Pons (tissue), 1 donor: ENCODE data around the gene MEG3.

Experiments used
- DNase-seq: peaks from one replicate; pipeline ENCODE4 v3.0.0-alpha.2; 2016; ENCODE audit warnings: low spot score

Gene MEG3

DNA sequence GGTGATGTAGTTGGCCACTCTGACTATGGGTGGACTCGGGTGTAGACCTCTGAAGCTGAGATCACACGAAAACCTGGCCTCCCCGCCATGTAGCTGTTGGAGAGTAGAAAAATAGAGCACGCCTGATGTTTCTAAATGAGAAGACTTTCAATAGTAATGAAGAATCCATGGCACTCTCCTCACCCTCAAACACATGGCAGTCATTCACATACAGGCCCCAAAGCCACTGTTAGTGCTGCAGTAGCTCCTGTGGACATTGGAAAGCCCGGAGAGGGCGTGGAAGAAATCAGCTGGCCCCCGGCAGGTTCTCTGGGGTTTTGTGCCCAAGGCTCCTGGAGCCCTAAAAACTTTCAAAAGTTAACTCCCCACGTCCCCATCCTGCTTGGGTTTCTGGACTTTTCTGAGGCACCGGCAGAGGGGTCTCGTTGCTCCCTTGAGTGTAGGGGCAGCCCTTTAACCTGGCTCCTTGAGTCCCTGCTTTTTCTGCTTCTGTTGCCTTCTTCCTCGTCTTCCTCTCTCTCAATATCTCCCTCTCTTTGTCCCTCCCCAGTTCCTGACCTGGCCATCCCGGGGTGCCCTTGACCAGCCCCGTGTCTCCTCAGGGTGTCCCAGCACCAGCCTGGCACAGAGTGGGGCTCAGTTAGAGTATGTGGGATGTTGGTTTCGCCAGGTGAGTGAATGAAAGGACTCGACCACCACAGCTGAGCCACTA, 8.3 kb downstream of the MEG3 start:
- DNase-seq = no peak

DNA sequence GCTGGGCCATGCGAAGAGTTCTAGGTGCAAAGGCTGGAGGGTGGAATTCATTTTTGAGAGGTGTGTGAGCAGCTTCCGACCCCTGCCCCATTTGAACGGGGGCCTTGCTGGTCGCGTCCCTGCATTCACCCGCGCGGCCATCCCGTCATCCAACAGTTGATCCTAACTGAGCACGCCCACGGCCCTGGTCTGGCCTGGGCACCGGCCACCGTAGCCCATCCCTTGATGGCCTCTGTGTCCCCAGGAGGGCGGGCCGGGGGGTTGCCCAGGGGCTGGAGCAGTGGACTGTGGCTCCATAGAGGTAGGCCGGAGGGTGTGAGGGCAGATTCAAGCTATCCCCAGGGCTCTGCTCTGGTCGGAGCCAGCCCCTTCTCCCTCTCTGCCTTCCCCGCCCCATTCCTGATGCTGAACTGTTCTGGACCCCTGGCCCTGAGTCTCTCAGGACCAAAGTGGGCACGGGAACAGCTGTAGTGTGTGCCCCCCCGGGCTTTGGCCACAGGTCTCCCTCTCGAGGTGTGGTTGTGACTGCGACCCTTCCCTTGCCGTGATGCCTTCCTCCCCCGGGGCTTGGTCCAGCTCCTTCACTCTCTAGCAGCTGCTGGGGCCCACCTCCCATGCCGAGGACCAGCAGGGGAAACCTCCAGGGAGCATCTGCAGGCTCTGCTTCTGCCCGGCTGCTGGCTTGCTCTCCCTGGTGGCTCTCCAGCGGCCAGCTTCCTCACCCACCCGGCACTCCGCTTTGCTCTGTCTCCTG, 9.1 kb downstream of the MEG3 start:
- no peak for DNase-seq

DNA sequence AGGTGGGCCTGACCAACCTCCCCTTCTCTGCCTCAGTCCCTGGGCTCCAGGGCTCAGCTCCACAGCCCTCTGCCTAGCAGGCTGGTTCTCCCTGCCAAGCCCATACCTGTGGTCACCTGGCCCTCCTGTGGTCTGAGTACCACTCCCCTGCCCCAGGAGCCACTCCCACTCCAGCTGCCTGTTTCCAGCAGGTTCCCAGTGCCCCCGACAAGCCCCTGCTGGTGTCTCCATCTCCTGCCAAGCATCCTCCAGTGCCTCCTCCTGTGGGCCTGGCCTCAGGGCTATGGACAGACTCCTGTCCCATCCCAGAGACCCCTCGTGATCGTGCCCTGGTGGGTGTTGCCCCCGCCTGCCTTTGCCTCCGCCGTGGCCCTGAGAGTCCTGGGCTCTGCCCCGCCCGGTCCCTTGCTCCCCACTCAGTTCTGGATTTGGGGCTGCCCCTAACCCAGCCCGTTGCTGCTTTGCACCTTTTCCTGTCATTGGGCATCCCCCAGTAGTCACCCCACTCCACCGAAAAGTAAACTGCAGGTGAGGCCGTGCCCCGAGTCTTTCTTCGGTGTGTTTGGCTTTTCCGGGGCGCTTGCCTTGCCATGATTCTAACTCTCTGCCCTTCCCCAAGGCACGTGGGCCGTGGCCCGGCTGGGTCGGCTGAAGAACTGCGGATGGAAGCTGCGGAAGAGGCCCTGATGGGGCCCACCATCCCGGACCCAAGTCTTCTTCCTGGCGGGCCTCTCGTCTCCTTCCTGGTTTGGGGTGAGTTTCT, 9.8 kb downstream of the MEG3 start:
- DNase-seq = no peak

DNA sequence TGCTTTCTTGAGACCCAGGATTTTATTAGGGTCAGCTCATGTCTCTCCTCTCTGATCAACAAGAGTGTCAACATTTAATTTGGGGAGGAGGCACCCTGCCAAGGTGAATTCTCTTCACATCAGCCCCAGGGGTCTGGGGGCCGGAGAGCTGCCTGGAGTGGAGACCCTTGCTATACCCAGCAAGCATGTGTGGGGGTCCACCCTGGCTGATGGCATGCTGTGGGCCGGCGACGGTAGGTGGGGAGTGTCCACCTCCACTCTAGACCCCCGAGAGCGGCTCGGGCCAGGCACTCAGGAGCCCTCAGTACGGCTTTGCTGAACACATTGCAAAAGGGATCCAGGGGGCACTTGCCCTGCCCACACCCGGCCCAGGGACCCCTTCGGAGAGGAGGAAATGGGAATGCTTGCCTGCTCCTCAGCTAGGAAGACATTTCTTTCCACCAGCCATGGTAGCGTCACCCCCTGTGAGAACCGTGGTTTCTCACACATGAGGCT, 10.4 kb downstream of the MEG3 start:
- no peak for DNase-seq

DNA sequence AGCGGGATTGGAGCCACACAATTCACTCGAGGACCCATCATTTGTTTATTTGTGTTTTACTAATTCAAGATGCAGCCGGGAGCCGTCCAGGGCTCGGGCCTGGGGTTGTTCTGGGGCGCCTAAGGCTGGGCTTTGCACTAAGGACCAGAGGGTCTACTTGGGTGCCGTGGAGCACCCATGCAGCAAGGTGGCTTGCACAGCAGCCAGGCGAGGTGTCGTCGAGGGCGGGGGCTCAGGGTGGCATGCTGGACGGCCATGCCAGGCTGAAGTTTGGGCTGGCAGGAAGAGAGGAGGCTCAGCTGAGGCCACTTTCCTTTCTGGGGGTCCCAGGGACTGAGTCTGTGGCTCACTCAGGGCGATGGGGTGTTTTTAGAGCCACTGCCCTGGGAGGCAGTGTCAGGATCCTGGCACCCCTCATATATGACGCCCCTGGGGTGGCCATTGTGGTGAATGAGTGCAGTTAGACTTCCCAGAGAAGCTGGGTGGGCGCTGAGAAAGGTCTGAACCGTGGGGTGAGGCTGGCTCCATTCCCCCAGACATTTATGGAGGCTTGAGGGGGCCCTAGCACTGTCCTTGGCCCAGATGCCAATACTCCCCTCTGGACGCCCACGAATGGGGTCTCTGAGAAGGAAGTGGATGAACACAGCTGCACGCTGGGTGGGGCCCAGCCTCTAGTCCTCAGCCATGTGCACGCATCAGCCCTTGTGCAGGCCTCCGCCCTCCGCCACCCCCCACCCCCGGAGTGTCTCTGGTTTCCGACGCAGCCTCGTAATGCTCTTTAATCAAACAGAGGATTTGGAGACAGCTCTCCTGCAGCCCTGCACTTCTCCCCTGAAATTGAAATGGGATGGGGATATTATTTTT, 11.3 kb downstream of the MEG3 start:
- no peak for DNase-seq

DNA sequence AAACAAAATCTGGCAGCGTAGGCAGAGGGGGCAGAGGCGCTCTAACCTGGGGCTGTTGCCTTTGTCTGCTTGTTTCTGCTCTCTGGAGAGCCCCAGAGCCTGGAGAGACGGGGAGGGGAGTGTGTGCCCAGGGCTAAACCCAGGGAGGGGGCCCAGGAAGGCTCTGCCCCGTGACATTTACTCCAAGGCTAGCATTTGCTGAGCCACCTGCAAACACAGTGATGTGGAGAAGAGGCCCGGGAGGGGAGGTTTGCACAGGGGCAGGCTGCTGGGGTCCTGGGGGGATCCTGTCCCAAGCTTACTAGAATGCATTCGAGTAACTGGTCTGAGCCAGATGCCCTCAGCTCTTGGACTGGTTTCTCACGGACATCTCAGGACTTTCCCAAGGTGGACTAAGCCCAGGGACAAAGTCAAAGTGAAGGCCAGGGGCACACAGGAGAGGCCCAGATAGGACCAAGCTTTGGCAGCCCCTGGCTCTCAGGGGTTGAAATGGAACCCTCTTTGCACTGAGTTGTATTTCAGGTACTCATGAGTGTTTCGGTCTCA, 12.0 kb downstream of the MEG3 start:
- DNase-seq = no peak

DNA sequence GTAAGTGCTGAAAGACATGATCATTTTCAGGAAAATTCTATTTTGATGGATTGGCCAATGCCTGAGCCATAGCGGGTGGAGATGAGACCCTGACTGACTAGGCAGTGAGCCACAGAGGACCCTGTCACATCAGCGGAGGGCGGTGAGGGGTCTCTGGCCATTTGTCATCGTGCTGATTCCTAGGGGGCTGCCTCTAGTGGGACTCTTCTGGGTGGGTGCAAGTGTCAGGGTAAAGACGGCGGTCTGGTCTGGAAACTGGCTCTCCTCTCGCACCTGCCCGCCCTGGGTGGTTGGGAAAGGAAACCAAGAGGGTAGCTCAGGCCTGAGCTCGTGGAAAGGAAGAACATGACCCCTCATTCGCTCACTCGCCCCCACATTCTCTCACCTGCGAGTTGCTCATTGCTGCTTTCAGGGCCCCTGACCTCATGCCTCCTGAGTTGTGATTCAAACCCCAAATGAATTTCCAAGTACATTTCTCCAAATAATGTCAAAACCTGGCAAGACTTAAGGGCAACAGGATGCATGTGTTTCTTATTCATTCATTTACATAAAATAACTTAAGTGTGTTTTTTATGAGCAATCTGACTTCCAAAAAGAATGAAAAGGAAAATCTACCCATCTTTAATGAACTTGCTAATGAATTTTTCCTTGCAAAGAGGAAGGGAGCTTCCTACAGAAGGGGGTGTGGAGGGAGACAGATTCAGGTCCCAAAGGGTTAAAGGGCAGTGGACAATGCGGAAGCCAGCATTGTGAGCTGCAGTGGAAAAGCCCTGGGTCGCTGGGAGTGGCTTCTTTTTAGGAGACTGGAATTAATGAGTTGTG, 12.8 kb downstream of the MEG3 start:
- no peak for DNase-seq

DNA sequence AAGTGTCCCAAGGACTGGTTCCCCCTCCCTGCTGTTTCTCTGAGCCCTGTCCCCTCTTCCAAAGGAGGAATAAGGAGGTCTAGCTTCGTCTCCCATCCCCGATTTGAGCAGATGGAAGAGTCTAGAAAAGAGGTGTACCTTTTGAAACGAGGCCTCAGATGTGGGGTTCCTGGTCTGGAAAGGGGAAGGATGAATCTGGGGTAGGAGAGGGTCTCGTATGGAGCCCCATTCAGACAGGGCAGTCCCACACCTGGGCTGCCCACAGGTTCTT, 13.3 kb downstream of the MEG3 start:
- no peak for DNase-seq

DNA sequence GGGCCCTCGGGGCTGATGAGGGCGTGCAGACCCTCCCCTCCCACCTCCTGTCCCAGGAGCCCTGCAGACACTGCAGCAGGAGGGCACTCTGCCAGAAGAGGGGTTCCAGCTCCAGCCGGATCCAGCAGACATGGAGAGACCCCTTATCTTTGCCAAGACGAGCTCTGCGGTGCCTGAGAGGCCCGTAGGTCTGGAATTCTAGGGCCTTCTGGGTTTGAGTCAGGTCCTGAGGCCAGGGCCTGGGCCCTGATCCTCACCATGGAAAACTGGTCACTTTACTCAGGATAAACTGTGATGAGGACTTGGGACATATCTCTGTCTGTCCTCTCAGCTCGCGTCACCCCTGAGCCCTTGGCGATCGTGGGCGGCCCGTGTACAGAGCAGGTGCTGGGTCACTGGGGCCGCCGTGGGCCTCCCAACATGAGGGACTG, 13.8 kb downstream of the MEG3 start:
- no peak for DNase-seq

DNA sequence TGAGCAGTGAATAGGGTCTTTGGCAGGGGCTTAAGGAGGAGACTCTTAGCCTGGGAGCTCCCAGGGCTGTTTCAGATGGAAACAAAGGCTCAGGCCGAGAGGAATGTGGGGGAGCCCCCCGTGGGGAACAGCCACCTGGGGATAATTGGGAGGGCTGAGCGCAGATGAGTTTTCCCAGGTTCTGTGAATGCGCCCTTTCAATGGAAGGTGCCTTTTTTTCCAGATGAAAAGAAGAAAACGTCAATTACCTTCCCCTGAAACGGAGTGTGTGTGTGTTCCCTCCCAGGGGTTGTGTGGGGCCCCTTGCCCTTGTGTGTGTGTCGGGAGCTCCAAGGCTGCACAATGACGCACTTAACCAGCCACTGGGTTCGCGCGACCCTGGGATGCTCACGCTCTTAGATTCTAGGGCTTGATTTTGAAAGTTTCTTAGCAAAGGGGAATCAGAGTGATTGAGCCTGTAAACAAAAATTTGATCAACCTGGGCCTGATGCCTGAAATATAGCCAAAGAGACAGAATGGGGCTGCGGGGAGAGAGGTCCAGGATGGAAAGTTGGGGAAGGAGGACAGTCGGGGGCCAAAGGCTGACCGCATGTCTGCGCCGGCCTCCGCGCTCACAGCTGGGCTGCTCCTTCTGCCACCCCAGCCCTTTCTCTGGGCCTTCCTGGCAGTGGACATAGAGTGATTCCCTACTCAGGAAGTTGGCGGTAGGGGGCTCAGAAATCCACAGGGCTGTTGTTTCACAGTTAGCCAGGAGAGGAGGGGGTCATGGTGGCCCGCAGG, 14.6 kb downstream of the MEG3 start:
- DNase-seq = no peak

DNA sequence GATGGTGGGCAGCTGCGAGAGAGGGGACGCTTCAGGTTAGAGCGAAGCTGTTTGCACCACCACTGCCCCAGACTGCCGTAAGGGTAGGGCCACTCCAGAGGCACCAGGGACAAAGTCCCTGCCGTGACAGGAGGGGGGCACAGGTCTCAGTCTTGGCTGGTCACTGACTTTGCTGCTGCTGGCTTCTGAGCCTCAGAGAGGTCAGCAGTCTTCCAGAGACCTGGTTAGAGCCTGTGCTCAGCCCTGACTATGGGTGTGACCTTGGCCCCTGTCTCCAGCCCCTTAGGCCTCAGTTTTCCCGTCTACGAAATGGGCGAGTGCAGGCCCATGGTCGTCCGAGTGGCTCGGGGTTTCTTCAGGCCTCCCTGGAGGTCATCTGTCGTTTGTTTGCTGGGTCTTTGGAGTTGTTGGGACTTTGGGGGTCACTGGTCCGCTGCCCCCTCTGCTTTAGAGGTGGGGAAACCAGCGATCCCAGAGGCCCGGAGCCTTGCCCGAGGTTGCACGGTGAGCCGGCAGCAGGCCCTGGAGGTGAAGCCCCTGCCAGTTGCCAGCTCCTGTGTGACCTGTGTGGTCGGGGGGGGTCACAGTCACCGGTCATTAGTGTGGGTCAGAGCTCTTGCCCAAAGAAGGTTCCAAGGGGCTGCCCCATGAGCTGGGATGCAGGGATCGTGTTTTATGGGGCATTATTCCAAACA, 15.3 kb downstream of the MEG3 start:
- no peak for DNase-seq

DNA sequence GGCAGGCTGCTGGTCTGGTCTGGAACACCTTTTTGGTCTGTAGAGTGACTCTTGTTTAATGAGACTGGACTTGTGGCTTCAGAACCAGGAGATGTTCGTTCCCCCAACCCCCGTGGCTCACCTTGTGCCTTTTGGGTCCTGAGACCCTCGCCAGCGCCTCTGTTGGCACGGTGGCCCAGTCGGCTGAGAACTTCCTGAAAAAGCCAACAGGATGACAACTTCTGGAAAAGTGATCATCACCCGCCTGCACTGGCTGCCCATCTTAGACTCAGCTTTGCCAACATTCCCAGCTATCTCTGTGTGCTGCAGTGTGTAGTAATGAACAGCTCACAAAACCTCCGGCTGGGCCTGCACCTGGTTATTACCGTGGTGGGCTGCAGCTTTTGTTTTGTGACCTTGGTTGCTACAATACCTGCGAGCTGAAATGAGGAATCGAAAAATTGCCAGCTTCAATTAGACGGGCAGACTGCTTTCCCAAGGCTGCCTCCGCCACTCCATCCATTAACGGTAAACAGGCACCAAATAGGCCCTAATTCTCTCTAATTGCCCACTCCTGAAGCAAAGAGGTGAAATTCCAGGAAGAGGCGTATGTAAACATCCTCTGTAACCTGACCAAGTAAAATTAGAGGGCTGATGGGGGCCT, 16.0 kb downstream of the MEG3 start:
- DNase-seq = no peak

DNA sequence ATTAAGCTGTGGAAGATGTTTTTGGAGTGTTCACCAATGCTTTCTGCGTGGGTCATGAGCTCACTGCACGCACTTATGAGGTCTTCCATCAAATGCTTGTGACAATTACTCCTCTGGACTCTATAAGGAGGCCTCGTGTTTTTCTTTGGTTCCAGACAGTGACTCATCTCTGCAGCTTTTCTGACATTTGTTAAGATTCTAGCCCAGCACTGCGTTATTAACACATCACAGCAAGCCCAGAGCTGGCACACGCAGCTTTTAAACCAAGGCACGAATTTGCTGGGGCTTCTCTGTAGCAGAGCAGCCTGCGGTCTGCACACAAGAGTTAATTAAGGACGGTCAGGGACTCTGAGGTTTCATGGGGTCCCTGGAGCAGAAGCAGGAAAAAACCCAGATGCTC, 16.9 kb downstream of the MEG3 start:
- DNase-seq = peak; percentile 8

DNA sequence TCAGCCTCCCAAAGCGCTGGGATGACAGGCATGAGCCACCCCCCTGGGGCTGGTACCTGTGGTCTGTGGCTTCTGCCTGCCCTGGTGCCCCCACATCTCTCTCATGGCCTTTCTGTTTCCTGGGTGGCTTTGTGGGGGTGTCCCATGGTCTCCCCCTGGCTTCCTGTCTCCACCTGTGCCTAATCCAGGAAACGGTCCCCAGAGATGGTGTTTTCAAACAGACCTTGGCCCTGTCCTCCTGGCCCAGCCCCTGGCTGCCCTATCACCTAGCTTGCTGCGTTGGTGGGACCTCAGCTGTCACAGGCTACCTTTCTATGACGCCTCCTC, 18.1 kb downstream of the MEG3 start:
- DNase-seq = no peak

DNA sequence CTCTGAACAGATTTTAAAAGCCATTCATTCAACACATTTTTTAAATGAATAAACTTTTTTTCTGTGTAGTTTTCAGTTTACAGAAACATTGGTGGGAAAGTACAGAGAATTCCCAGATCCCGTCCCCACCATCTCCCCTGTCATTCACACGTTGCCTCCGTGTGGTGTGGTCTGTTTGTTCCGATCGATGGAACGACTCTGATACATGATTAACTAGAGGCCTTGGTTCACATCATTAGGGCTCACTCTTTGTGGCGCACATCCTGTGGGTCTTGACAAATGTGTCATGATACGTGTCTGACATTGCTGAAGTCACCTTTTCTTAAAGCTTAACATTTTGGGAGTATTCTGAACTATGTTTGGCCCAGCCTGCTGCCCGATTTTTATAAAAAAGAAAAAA, 18.5 kb downstream of the MEG3 start:
- DNase-seq = no peak

DNA sequence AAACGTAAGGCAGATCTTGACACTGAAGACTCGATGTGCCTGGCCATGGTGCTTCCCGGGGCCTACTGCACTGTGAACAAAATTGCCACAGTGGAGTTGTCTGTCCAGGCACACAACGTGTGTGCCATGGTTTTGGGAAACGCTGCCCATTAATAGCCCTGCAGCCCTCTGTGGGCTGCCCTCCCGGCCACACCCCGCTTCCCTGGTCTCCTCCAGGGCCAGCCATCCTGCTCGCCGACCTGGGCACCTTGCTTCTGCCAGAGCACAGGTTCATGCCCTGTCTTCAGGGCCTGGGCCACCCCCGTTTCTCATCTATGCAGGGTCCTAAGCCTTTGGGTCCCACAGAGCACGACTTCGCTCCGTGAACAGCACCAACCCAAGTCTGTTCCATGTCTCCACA, 18.9 kb downstream of the MEG3 start:
- DNase-seq = no peak

DNA sequence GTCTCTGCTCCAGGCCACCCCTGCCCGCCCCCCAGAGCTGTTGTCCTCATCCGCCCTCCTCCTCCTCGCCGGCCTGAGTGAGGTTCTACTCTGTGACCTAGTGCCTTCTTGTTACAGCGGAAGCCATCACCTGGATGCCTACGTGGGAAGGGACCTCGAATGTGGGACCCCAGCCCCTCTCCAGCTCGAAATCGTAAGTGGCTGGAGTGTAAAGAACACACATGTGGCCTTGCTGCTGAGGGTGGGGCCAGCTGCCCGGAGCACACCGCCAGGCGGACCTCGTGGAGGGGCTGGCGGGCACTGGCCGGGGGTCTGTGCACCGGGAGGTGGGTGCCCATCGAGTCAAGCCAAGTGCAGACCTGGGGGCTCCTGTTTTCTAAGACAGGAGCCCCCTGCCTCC, 19.4 kb downstream of the MEG3 start:
- DNase-seq = no peak

DNA sequence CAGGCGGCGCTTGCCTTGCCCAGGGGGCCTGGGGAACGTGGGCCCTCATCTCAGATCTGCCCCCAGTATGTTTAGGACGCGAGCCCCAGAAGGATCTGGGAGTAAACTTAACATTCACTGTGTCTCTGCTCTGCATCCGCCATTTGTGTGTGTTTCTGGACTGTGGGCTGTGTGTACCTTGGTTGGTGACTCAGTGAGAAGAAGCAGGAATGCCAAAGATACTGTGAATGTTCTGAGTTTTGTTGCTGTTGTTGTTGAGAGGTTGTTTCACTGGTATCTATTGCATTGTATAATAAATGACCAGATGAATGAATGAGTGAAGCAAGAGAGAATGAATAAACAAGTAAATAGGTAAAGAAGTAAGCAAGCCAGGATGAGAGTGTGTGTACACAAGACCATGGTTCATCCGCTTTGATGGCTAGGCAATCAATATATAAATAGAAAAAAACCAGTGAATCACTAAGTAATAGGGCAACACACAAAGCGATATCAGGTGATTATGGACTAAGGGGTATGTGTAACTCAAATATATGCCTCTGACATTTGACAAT, 20.5 kb downstream of the MEG3 start:
- no peak for DNase-seq
